RWPE2 (cell line): ENCODE data around the gene PET100.

Experiments
- ATAC-seq: fragments of 200-7000 bp; cut with Tn5 transposase; 3 replicates; pipeline ENCODE4 v1.9.1; 2021; ENCODE audit warnings: low read depth
- DNase-seq: peaks from one replicate; pipeline ENCODE4 v3.0.0-alpha.2; 2020; ENCODE audit warnings: low spot score
- H3K27ac ChIP-seq: fragments of 450-650 bp; 2 replicates; pipeline ENCODE4 v1.5.1; 2017; ENCODE audit warnings: mild to moderate bottlenecking; ENCODE audit not compliant: poor library complexity, severe bottlenecking
- H3K27me3 ChIP-seq: fragments of 250-450 bp; sonication (Bioruptor Pico); 2 replicates; pipeline ENCODE4 v1.5.1; 2021; ENCODE audit warnings: mild to moderate bottlenecking, moderate library complexity; ENCODE audit not compliant: insufficient read depth, poor library complexity, severe bottlenecking
- H3K36me3 ChIP-seq: fragments of 250-450 bp; sonication (Bioruptor Pico); 2 replicates; pipeline ENCODE4 v1.5.1; 2020; ENCODE audit warnings: low read depth, mild to moderate bottlenecking, moderate library complexity
- H3K4me1 ChIP-seq: fragments of 250-450 bp; sonication (Bioruptor Pico); 2 replicates; pipeline ENCODE4 v1.5.1; 2021; ENCODE audit warnings: mild to moderate bottlenecking, moderate library complexity; ENCODE audit not compliant: insufficient read depth, poor library complexity, severe bottlenecking
- H3K4me3 ChIP-seq: fragments of 250-450 bp; sonication (Bioruptor Pico); 2 replicates; pipeline ENCODE4 v1.5.1; 2021; ENCODE audit warnings: mild to moderate bottlenecking, moderate library complexity; ENCODE audit not compliant: severe bottlenecking
- H3K9me3 ChIP-seq: fragments of 250-450 bp; sonication (Bioruptor Pico); 2 replicates; pipeline ENCODE4 v1.5.1; 2021; ENCODE audit warnings: mild to moderate bottlenecking, moderate library complexity; ENCODE audit not compliant: severe bottlenecking
- TF ChIP-seq, protein P1 (sequence below): fragments of 450-650 bp; IDR thresholded peaks from one replicate; pipeline ENCODE4 v1.5.1; 2017; ENCODE audit warnings: mild to moderate bottlenecking, moderate library complexity; ENCODE audit not compliant: poor library complexity, severe bottlenecking

PET100 gene

DNA sequence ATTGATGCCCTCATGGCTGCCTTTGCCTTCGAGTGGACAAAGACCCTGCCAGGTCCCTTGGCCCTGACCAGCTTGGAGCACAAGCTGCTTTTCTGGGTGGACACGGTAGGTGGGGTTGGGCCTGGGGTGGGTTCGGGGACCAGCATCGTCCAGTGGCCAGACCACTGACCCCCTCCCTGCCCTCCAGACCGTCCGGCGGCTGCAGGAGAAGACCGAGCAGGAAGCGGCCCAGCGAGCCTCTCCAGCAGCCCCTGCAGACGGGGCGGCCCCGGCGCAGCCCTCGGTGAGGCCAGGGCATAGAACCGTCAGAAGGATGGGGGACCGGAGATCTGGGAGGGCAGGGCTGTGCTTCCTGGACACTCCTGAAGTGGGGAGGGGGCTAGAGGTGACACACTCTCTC lies 23.3 kb upstream of the PET100 start:
- no peaks in the 10 kb centered on the region for H3K9me3 ChIP-seq
- TF ChIP-seq, protein P1, sequence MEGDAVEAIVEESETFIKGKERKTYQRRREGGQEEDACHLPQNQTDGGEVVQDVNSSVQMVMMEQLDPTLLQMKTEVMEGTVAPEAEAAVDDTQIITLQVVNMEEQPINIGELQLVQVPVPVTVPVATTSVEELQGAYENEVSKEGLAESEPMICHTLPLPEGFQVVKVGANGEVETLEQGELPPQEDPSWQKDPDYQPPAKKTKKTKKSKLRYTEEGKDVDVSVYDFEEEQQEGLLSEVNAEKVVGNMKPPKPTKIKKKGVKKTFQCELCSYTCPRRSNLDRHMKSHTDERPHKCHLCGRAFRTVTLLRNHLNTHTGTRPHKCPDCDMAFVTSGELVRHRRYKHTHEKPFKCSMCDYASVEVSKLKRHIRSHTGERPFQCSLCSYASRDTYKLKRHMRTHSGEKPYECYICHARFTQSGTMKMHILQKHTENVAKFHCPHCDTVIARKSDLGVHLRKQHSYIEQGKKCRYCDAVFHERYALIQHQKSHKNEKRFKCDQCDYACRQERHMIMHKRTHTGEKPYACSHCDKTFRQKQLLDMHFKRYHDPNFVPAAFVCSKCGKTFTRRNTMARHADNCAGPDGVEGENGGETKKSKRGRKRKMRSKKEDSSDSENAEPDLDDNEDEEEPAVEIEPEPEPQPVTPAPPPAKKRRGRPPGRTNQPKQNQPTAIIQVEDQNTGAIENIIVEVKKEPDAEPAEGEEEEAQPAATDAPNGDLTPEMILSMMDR: no peak
- no peaks in the 10 kb centered on the region for H3K4me1 ChIP-seq
- DNase-seq (no peak), ATAC-seq (no peak)
- H3K36me3 ChIP-seq: peaks cover 2% of the 10 kb centered on the region; the same call in 1 of the 2 replicates
- H3K27ac ChIP-seq: no peak overlapping the region
- H3K27me3 ChIP-seq: no peaks in the 10 kb centered on the region
- H3K4me3 ChIP-seq: no peak overlapping the region

DNA sequence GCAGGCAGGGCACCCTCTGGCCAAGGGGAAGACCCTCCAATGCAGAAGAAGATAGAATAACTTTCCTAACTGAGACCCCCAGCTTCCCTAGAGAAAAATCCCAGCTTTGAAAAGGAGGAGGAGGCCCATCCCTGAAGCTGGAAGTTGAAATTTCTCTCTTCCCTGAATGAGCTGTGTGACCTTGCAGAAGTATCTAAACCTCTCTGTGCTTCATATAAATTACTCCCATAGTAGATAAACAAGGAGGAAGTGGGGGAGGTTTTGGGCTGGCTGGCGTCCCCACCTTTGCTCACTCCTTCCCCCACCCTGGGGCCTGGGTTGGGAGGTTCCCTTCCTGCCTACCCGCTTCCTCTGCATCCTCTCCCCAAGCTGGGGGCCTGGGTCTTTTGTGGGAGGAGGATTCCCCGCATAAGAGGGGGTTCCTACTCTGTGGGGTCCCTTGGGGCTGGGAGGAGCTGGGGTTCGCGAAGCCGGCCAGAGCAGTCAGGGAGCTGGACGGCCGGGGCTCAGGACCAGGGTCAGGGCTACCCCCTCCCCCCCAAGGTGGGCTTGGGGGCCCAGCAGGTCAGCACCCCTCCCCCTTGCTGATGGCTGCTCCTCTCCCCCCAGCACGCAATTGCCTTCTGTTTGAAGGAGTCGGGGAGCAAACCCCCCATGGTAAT lies 22.2 kb upstream of the PET100 start:
- Histone ChIP-seq H3K4me1 (no peaks in the 10 kb centered on the region), H3K9me3 (no peaks in the 10 kb centered on the region), H3K27me3 (no peaks in the 10 kb centered on the region), H3K27ac (no peak overlapping the region), H3K36me3 (peaks cover 3% of the 10 kb centered on the region; the same call in 1 of the 2 replicates), H3K4me3 (no peak overlapping the region)
- DNase-seq (no peak), ATAC-seq (no peak)
- TF ChIP-seq, protein P1: no peak

DNA sequence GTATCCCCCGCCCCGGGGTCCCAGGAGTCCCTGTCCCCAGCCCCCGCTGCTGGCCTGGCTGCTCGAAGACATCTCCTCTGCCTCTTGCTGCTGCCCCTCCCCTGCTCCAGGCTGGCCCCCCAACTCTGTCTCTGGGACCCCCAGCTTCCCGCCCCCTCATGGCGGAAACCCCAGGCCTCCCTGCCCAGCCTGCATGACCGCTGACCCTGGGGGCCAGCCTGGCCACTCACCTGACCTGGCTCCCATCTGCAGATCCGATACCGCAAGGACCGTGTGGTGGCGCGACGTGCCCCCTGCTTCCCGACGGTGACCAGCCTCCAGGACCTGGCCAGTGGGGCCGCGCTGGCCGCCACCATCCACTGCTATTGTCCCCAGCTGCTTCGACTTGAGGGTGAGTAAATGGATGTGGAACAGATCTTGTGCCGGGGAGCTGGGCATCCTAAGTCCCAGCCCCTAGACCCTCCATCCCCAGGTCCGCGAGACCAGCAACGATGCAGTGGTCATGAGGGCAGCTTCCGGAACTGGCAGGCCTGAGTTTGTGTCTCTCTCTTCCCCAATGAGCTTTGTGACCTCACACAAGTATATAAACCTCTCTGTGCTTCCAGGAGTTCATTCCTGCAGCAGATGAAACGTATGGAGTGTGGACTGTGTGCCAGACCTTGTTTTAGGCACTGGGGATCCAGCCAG lies 21.6 kb upstream of the PET100 start:
- H3K4me3 ChIP-seq: no peak overlapping the region
- no peaks in the 10 kb centered on the region for H3K9me3 ChIP-seq
- H3K27me3 ChIP-seq: no peaks in the 10 kb centered on the region
- H3K4me1 ChIP-seq: no peaks in the 10 kb centered on the region
- DNase-seq (peak; percentile 47), ATAC-seq (no peak)
- peaks cover 3% of the 10 kb centered on the region; the same call in 1 of the 2 replicates for H3K36me3 ChIP-seq
- TF ChIP-seq, protein P1: no peak
- no peak overlapping the region for H3K27ac ChIP-seq

DNA sequence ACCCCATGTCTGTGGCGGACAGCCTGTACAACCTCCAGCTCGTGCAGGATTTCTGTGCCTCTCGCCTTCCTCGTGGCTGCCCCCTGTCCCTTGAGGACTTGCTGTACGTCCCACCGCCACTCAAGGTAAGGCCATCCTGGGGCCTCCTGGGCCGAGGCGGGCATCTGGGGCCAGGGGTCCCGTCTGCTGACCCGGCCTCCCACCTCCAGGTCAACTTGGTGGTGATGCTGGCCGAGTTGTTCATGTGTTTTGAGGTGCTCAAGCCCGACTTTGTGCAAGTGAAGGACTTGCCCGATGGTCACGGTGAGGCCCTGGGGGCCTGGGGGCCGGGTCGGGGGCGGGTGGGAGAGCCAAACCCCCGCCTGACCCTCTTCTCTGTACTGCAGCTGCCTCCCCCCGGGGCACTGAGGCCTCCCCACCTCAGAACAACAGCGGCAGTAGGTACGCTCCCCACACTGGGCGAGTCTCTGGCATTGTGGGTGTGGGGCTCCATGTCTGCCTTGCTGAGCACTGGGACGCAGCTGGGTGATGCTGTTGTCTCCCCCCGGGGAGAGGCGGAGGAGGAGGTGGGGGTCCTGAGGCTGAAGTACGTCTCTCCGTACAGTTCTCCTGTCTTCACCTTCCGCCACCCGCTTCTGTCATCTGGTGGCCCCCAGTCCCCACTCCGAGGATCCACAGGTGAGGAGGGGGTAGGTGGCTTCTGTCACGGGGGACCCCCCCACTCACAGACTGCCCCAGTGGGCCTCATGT lies 18.9 kb upstream of the PET100 start:
- no peaks in the 10 kb centered on the region for H3K27me3 ChIP-seq
- TF ChIP-seq, protein P1: no peak
- ATAC-seq: no peak
- H3K27ac ChIP-seq: no peak overlapping the region
- DNase-seq: no peak
- H3K4me3 ChIP-seq: no peak overlapping the region
- peaks cover 3% of the 10 kb centered on the region; the same call in 1 of the 2 replicates for H3K36me3 ChIP-seq
- H3K9me3 ChIP-seq: no peaks in the 10 kb centered on the region
- no peaks in the 10 kb centered on the region for H3K4me1 ChIP-seq
